GM18498 (cell line): Measurements from ENCODE around the gene SRGAP3.
"Not testable (repeated sequence)": the region's sequence is repeated elsewhere in the genome, so short reads cannot be mapped to it uniquely, and the experiment has no call there.

Experiments
- ATAC-seq: cut with Tn5 transposase; IDR thresholded peaks from one replicate; pipeline ENCODE4 v1.9.1; 2021; ENCODE audit warnings: mild to moderate bottlenecking, moderate library complexity; ENCODE audit not compliant: unreplicated experiment

Gene SRGAP3

DNA sequence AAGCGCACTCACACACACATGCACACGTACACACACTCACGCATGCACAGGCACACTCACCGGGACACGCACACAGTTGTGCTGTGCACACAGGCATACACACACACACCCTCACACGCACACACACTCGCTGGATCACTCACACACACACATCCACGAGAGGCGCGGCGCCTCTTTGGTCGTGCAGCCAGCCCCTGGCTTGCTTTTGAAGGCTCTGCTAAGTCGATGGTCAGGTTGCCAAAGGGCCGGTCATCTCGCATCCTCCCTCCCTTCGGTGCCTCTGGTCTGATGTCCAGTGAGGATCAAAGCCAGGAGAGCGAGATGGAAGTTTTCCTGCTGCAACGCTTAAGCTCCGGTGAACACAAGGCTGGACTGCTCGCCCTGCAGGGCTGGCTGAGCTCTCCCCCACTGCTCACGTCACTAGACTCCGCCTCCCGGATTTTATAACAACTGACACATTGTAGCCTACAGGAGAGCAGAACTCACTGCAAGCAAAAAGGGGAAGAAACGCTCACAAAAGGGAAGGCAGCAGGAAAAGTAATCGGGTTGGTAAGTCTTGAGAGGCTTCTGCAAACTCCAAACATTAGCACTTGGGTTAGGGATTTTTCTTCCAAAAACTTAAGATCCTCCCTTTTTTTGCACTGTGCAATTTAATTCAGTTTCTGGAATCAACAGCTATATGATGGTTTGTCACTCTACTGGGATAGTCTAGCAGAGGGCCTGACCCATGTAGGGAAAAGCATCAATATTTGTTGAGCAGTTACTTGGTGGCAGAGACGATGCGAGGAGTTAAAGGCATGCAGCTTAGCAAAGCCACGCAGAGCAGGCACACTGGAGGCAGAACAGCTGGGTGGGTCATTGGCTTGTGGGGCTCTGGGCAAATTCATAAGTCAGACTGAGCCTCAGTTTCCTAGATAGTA, at the start of gene SRGAP3:
SRGAP3 (minus strand) TSS at position 374 of the 920 bp plus-strand sequence. CDS start 695 bp downstream, outside the sequence.
- peak; percentile 100 for ATAC-seq

DNA sequence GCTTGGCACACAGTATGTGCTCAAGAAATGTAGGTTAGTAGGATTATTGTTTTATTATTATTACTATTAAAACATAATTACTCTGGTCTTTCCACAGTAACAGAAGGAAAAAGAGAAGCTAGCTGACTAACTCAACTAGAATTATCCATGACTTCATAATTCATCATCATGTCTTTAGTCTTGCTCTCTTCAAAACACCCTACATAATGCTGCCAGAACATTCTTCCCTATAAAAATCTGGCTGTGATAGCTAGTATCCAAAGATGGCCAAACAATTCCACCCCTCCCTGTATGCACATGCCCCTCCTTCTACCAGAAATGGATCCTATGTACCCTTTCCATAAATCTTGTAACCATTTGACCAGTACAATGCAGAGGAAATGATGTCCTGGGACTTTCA, 48.8 kb upstream of the SRGAP3 start:
- ATAC-seq, result no peak

DNA sequence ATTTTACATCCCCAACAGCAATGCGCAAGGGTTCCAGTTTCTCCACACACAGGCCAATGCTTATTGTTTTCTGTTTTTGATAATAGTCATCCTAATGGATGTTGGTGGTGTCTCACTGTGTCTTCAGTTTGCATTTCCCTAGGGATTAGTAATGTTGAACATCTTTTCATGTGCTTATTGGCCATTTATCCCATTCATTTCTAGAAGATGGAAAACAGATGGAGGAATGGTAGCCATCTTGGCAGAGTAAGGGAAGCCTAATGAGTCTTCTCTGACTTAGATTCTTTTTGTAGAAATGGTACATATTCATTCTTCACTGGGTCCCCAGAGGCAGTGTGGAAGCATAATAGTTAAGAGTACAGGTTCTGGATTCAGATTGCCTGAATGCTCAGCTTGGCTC, 46.8 kb upstream of the SRGAP3 start:
- ATAC-seq, result no peak

DNA sequence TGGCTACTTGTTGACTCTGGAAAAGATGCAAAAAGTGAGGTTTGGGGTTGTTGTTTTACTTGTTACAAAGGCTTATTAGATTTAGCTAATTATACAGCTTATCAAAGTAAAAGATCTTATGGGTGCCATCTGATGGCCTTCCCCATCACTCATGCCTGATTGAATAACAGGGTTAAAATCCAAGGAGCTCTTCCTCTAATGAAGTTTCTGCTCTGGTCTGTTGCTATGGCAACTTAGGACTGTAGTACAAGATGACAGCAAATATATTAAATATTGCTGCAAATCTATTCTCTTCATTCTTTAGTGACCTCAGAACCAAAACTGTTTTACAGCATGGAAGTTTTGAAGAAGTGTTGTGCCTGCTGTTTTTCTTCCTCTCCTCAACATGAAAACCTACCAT, 45.6 kb upstream of the SRGAP3 start:
- ATAC-seq, result no peak

DNA sequence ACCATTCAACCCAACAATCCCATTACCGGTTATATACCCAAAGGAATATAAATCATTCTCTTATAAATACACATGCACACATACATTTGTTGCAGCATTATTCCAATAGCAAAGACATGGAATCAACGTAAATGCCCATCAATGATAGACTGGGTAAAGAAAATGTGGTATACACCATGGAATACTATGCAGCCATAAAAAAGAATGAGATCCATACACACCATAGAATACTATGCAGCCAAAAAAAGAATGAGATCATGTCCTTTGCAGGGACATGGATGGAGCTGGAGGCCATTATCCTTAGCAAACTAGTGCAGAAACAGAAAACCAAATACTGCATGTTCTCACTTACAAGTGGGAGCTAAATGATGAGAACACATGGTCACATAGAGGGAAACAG, 44.5 kb upstream of the SRGAP3 start:
- ATAC-seq, result not testable (repeated sequence)

DNA sequence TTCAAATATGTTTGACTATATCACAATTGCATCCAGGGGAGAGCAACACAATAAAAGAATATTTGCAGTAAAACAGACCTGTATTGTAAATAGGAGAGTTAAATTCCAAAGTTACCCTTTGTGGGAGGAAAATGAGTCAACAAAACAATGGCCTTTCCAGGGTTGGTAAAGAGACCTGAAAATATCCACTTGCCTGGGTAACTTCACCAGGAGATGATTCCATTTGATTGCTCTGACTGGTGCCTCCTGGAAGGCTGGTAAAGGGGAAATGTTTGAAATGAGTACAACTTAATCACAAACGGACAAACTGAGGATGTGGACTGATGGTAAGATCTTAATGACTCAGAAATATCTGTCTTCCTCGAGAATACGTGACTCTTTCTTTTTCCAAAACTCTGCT, 43.6 kb upstream of the SRGAP3 start:
- no peak for ATAC-seq

DNA sequence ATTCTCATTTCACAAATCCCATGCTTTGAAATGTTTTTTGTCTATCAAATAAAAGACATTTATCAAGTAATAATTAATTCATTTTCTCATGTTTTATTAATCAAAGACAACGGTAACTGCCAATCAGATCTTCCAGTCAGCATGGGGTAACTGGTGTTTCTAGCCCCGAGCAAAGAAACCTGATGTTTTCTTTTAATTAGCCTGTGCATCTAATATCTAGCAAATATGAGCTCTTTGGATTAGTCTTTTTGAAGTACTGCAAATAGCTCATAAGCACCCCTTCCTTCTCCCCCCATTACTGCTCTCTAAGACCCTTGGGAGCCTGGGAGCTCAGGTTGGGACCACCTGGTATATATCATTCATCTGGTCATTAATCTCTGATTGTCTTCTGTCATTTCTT, 43.1 kb upstream of the SRGAP3 start:
- no peak for ATAC-seq

DNA sequence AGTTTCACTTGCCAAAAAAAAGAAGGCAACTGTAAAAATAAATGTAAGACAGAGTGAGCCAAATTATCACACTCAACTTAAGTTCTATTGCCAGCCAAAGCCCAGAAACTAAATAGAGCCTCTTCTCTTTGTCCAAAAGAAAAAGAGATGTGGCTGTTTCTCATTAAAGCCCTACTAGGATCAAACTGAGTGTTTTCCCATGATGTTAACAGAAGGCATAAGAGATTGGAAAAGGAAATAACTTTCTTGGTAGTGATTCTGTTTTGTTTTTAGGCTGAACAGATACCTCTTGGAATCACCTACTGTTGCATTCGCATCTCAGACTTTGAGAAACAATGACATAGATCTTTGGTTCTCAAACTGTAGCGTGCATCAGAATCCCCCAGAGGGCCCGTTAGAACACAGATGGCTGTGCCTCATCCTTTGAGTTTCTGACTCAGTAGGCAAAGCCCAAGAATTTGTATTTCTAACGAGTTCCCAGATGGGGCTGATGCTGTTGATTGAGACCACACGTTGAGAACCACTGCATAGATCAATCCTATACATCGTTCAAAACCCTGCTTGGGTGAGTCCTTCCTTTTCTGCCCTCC, 42.5 kb upstream of the SRGAP3 start:
- ATAC-seq, result no peak

DNA sequence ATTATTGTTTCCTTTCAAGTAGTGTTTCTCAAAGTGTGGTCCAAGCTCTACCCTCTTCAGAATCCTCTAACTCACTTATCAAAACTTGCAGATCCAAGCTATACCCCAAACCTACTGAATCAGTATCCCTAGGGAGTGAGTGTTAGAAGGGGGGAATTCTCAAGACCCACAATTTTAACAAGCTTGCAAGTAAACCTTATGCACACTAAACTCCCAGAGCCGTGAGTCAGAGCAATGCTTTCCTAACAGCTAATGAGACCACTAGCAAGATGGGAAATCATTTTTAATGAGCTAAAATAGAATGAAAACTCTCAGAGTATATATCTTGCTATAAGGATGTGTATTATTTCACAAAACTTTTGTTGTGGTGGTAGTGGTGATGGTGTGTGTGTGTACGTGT, 41.1 kb upstream of the SRGAP3 start:
- no peak for ATAC-seq

DNA sequence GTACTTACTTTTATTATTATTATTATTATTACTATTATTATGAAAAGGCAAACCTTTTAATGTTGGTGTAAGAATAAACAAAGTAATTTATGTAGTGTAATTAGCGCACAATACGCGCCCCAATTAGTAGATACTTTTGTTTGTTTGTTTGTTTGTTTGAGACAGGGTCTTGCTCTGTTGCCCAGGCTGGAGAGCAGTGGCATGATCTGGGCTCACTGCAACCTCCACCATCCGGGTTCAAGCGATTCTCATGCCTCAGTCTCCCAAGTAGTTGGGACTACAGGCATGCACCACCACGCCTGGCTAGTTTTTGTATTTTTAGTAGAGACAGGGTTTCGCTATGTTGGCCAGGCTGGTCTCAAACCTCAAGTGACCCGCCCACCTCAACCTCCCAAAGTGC, 32.1 kb upstream of the SRGAP3 start:
- ATAC-seq, result not testable (repeated sequence)

DNA sequence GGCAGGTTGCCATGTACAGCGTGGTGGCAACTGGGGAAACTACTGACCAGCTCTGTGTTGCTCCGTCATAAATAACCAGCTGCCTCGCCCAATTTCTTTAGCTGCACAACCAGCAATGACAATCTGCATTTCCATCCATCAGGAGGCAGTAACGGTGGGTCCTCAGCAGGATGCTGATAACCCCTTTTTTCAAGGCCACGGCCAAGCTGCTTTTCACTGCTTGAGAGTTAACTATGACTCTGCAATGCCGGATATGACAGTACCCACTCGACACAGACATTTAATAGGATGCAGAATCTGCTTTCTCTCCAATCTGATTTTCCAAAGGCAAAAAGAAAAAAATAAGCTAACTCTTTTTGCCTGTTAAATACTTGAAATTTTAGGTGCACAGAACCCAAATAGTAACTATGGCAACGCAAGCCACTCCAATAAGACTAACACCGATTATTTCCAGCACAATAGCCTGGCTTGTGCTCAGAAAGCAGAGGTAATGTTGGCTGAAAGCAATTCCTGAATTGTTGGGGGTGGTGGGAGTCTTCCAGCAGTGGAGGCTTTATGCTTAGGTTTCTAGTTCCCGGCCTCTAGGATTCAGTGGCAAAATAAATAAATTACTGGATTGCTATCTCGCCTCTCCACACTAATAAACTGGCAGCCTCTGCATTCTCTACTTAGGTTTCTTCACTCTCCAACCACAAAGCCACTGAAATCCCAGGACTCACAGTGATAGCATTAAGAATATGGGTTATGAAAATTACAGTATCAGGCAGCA, 31.2 kb upstream of the SRGAP3 start:
- ATAC-seq, result no peak

DNA sequence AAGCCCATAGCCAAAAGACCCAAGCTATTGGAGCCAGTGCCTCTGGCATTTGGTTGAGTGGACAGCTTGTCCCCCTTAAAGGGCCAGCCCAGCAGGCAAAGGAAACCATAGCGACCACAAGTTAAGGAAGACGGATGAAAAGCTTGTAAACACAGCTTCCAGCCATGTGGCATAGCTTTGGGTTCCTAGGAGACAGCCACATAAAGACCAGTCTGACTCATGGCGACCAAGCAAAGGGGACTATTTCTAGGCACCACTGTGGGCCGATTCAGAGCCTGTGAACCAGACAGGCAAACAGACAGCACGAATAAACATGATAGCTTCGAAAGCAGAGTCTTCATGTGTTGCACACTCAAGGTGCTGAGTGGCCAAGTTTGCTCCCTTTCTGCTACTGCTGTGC, 30.5 kb upstream of the SRGAP3 start:
- no peak for ATAC-seq

DNA sequence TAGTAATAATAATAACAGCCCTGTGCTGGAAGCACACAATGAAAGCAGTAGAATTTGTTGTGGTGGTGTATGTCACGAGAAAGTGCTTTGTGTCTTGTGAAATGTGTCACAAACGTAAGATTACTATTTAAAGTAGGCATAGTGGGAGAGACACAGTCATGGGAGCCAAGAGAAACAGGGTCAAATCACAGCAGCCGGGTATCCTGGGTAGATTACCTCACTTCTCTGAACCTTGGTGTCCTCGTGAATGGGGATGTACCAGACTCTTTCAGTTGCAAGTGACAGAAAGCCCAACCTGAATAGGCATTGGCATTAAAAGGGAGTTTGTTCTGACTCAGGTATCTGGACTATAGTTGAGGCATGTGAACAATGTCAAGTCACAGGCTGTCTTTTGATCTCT, 29.1 kb upstream of the SRGAP3 start:
- ATAC-seq, result no peak

DNA sequence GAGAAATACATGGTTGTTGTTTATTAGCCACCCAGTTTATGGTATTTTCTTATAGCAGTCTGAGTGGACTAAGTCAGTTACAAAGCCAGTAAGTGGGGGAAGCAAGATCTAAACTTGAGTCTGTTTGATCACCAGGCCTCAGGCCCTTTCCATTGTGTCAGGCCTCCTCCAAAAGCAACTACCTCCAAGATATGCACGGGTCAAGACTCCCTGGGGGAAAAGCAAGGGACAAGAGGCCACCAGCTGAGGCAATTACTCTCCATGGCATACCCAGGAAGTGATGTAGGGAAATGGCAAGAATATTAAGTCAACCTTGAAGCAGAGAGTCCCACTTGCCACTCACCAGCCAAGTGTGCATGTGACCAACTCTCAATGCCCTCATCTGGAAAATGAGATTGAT, 28.6 kb upstream of the SRGAP3 start:
- no peak for ATAC-seq

DNA sequence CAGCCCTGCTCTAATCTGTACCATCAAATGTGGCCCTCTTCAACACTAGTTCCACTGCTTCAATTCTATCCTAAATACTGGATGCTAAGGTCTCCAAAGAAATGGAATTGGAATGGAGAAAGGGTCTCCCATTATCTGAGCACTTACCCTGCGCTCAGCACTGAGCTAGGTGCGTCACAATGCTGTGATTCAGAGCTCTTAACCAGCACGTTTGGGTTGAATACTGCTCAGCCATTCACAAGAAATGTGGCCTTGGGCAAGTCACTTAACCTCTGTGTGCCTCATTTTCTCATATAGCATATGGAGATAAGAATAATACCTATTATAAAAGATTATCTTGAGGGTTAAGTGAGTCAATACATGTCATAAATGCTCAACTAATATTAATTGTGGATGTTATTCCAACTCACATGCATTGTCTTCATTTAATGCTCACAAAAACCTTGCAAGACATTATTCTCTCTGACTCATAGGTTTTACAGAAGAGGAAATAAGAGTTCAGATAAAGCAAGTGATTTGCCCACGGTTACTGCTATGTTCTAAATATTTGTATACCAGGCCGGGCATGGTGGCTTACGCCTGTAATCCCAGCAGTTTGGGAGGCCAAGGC, 27.4 kb upstream of the SRGAP3 start:
- no peak for ATAC-seq

DNA sequence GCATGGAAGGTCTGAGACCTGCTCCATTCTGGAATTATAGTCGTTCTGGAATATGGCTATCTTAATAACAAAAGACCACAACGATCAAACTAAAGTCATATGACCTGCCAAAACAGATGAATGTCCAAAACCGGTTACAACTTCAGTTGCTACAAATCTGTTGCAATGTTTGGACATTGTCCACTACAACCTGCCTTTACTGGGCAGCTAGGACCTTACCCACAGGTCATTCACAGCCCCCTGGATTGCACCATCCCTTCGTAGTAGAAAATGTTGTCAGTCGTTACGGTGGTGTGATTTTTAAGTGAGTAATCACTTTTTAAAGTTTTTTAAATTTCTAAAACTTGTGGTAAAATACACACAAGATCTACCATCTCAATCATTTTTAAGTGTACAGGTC, 22.5 kb upstream of the SRGAP3 start:
- ATAC-seq, result no peak

DNA sequence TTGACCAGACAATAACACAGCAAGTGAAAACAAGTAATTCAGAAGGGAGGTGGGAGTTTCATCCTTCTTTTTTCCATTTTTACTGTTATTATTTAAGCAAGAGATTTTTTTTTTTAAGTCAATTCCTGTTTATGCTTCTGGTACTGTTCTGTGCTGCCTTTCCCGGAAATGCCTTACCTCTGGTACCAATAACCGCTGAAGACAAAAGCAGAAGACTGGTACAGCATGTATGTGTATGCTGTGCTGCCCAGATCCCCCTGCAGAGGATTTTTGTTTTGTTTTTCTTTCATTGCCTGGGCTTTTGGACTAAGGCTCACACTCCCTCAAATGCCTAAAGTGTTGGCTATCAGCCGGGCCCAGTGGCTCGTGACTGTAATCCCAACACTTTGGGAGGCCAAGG, 21.3 kb upstream of the SRGAP3 start:
- no peak for ATAC-seq

DNA sequence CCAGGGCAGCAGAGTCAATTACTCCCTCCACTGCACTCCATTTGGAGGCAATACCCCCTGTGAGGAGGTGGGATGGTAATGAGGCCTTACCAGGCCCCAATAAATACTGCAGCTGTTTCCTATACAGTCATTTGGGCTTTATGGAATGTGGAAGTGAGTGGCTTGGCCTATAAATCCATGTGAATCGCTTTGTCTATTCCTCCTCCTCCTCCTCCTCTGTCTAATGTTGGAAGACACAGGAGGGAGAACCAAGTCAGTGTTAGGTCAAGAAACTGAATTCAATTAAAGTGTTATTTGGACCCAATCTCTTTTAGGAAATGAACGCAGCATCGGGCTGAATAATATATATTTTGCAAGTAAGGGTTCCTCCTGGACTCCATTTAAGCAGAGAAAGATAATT, 17.3 kb upstream of the SRGAP3 start:
- ATAC-seq, result no peak

DNA sequence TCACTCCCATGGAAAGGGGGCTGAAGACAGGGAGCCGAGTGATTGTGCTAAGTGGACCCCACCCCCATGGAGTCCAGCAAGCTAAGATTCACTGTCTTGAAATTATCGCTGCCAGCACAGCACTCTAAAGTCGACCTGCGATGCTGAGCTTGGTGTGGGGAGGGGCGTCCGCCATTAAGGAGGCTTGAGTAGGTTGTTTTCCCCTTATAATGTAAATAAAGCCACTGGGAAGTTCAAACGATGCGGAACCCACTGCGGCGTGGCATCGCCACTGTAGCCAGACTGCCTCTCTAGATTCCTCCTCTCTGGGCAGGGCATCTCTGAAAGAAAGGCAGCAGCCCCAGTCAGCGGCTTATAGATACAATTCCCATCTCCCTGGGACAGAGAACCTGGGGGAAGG, 10.9 kb upstream of the SRGAP3 start:
- ATAC-seq, result no peak

DNA sequence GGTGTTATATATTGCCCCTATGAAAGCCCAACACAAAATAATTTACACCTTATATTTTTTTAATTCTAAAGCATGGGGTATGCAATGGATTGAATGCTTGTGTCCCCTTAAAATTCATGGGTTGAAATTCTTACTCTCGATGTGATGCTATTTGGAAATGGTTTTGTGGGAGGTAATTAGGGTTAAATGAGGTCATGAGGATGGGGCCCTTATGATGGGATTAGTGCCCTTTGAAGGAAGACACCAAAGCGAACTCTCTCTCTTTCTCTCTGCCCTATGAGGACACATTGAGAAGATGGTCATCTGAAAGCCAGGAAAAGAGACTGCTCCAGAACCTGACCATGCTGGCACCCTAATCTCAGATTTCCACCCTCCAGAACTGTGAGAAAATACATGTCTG, 7.6 kb upstream of the SRGAP3 start:
- ATAC-seq, result no peak

DNA sequence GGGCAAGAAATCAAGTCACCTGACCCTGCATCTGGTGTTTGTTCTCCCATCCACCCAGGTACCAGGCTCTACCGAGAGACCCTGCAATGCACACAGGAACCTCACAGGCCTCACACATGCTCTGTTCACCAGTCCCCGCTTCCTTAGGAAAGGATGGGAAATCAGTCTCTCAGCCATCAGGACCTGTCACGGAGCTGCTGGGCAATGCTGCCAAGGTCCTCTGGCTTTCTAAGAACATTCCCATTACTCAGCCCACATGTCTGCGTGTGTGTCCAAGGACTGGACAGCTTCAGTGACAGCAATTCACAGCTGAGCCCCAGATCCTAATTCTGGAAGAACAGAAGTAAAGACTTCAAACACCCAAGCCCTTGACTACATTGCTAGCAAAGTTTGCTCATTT, 6.5 kb upstream of the SRGAP3 start:
- no peak for ATAC-seq
